ENCODE data around the gene NUDT14.

NUDT14 gene

GRCh38 chr14:105166571-105167302 is 14.4 kb downstream of the NUDT14 start:
- no peak for DNase-seq (ENCODE audit: low read depth)
- no peak for TF ChIP-seq CTCF (conservative IDR thresholded peaks at IDR 0.05; ENCODE audit: low read depth, low read length)
- no peak overlapping the region for H3K4me3 ChIP-seq (ENCODE audit: low read depth, low read length)

- DNase-seq (ENCODE audit: low read depth) = no peak
- H3K4me3 ChIP-seq (ENCODE audit: low read depth, low read length) = no peak overlapping the region
- no peak for TF ChIP-seq CTCF (conservative IDR thresholded peaks at IDR 0.05; ENCODE audit: low read depth, low read length)
Observed at GRCh38 chr14:105165761-105166485, 15.2 kb downstream of the NUDT14 start.

- no peak overlapping the region for H3K4me3 ChIP-seq (ENCODE audit: low read depth, low read length)
- no peak for DNase-seq (ENCODE audit: low read depth)
- no peak for TF ChIP-seq CTCF (conservative IDR thresholded peaks at IDR 0.05; ENCODE audit: low read depth, low read length)
Observed at GRCh38 chr14:105165134-105165704, 15.9 kb downstream of the NUDT14 start.

GRCh38 chr14:105163040-105163742 is 17.9 kb downstream of the NUDT14 start:
- no peak for DNase-seq (ENCODE audit: low read depth)
- no peak overlapping the region for H3K4me3 ChIP-seq (ENCODE audit: low read depth, low read length)
- TF ChIP-seq CTCF (conservative IDR thresholded peaks at IDR 0.05; ENCODE audit: low read depth, low read length) = no peak

- TF ChIP-seq CTCF (conservative IDR thresholded peaks at IDR 0.05; ENCODE audit: low read depth, low read length) = no peak
- H3K4me3 ChIP-seq (ENCODE audit: low read depth, low read length) = no peak overlapping the region
- no peak for DNase-seq (ENCODE audit: low read depth)
Observed at GRCh38 chr14:105162669-105162979, 18.5 kb downstream of the NUDT14 start.

- TF ChIP-seq CTCF (conservative IDR thresholded peaks at IDR 0.05; ENCODE audit: low read depth, low read length) = no peak
- H3K4me3 ChIP-seq (ENCODE audit: low read depth, low read length) = no peak overlapping the region
- DNase-seq (ENCODE audit: low read depth) = no peak
Observed at GRCh38 chr14:105161964-105162668, 19.0 kb downstream of the NUDT14 start.
